Activated naive CD4-positive, alpha-beta T cell treated with anti-CD3 and anti-CD28 coated beads, Interleukin-2, amount 50 U/mL, for 16 hours (primary cell): ENCODE measurements around the gene KIF12.
"Not testable (repeated sequence)": the region's sequence is repeated elsewhere in the genome, so short reads cannot be mapped to it uniquely, and the experiment has no call there.

ENCODE experiments used
- DNase-seq: peaks from one replicate; pipeline ENCODE4 v3.0.0-alpha.2; 2020

Gene KIF12

DNA sequence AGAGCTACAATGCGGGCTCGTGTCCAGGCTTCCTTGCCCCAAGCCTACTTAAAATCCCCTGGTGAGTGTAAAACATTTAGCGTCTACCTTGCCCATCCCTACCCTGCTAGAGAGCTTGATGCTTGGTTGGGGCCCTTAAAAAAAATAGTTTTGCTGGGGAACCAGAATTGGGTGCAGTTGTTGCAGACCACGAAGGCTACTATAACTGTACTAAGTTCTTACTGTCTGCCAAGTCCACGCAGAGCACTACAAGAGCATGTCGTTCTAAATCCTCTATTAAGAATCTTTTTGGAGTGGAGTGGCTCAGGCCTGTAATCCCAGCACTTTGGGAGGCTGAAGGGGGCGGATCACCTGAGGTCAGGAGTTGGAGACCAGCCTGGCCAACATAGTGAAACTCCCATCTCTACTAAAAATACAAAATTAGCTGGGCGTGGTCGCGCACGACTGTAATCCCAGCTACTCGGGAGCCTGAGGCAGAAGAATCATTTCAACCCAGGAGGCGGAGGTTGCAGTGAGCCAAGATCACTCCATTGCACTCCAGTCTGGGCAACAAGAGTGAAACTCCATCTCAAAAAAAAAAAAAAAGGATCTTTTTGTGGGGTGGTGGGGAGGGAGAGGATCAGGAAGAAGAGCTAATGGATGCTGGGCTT, 16.2 kb downstream of the KIF12 start:
- not testable (repeated sequence) for DNase-seq

DNA sequence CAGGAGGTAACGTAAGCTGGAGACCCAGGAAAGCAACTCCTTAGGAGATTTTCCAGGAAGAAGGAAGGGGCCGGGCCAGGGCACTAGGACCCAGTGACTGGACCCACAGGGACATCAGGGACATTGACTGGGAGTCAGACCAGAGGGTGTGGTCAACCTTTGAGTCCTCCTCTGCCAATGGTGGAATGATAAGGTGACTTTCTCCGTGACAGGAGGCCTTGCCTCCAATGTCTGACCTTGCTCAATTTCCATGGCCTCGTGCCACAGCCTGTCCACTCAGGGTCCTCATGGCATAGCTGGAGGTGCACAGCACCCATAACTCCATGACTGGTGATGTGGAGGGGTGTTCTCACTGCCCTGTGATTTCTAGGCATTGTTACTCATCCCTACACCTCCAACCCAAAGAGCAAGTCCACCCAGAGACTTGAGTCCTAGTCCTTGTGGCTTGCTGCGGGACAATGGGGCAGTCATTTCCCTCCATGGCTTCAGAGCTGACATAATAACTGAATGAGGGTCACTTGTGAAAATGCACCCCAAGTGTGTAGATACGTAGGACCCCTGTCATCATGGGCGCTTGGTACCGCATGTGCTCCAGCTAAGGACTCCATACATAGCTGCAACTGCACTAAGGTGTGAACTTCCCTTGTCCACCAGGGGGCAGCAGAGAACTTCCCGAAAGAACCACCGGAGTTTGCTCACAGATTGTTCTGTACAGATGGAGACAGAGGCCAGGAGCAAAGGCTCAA, 16.9 kb downstream of the KIF12 start:
- DNase-seq: peak; percentile 78

DNA sequence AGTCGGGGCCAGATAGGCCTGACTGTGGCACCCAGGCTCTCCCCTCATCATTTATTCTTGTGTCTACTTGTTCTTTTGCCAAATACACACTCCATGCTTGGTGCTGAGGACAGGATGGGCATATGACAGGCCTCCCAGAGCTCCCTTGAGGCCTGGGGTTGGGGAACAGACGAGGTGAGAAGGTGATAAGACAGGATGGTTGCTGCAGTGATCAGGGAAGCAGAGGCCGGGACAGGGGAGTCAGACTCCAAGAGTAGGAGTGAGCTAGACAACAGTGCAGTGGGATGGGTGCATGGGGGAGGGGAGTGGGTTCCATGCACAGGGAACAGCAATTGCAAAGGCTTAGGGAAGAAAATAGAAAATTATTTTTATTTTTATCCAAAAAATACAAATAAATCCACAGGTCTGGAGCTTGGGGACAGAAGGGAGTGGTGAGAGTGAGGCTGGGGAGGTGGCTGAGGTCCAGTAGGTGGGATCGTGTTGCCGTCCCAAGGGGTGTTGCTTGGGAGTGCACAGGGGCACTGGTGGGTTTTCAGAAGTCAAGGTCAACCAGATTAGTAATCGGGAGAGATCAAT, 17.6 kb downstream of the KIF12 start:
- DNase-seq: no peak

DNA sequence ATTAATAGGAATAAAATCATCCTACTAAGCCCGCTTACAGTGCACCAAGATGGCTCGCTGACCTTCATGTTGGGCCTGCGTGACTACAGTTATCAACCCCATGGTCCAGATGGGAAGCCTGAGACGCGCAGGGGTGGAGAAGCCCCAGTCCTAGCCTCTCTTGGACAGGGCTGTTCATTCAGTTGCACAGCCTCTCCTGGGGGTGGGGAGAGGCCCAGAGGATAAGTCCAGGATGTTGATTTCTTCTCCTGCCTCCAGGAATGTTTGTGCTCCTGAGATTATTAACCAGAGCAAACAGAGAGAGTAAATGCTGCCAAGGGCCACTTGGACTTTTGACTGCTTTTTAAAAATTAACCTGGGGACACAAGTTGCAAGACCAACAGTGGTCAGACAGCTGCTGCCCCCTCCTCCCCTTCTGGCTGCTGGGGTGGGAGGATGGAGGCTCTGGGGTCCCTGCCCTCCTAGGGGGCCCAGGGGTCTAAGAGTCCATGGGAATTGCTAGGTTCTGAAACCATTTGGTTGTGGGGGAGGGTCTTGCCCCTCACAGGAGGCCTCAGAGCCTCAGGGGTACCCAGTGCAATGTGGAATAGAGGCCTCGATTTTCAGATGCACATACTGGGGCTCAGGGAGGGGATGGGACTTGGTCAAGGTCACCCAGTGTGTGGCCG, 18.2 kb downstream of the KIF12 start:
- no peak for DNase-seq

DNA sequence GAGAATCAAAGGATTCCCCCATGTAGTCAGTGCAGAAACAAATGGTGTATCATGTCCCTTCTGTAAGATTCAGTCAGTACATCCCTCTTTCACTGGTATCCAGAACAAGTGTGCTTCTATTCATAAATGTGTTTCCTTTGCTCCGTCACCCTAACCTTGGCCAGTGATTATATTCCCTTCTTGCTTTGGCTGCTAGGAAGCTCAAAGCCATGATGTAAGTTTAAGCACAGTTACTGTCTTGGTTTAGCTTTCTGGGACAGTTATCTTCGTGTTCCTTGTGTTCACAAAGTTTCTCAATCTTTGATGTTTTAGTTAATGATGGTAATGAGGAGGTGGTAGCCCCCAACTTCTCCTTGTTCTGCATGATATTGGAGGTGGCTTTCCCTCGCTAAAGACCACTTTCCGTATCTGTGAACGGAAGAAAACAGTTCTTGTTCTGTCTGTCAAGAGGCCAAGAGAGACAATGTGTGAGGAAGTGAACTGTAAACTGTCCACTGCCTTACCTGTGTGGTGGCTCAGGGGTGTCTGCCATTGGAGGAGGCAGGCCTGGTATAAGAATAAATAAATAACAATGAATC, 18.8 kb downstream of the KIF12 start:
- DNase-seq: no peak

DNA sequence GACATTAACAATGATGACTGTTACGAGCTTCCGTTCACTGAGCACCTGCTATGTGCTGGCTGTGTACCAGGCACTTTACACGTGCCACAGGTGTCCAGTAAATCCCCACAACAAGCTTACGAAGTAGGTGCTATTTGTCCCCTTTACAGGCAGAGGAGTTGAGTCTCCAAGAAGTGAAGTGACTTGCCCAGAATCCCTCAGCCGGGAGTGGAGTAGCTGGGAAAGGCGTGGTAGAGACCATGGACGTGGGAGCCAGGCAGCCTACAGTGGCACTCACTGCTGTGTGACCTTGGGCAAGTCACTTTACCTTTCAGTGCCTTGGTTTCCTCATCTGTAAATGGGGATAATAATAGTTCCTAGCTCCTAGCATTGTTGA, 20.3 kb downstream of the KIF12 start:
- DNase-seq: no peak

DNA sequence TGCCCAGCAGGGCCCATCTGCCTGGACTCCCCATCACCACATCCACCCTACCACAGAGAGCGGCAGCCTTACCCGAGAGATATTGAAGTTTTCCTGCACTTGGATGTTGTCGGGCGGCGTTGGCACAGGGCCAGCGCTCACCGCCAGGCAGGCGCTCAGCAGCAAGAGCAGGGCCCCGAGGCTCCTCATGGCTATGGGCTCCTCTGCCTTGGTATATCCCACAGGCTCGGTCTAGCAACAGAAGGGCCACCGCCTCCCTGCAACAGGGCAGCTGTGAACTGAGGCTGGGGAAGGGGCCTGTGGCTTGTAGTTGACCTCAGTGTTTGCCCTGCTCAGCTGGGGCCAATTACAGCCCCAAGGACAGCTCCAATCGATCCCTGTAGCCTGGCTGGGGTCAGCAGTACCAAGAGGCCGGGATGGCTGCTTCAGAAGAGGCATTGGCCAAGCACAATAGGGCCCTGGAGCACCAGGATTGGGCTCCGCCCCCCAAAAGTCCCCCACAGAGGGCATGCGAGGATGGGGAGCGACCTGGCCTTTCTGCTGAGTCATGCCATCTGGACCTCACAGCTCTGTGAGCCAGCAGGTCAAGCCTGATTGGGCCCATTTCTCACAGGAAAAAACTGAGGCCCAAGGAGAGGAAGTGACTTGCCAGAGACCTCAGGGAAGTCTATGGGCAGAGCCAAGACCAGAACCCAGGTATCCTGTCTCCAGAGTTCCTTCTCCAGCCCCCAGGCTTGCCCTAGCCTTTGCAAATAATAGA, 20.9 kb downstream of the KIF12 start, which contains the start of gene AMBP:
TSS of gene AMBP (minus strand) at position 280 of the 760 bp plus-strand sequence. CDS start at position 189, 91 bp downstream.
- DNase-seq: no peak

DNA sequence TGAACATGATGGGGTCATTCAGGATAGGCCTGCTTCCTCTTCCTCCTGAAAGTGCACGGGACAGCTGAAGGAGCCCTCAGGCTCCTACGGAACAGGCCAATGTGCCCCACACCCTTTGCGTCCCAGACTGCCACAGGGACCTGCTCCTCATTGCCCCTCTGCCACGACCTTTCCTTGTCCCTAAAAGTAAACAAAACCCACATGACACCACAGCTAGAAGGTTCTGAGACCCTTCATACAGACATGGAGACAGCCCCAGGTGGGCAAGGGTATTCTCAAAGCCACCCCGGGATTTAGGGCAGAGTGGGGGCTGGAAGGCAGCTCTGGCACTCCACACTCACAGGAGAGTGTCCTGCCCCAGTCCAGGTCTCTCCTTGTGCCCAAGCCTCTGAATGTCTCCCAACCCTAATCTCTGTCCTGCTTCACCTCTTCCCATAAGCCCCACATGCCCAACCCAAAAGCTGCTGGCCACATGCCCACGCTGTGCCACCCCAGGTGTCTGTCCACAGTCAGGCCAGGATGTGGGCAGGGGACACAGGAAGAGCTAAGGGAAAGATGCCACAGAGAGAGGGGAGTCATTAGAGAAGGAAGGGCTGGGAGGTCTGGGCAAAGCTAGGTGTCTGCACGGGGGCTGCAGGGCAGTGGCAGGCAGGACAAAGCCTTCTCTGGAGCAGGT, 21.8 kb downstream of the KIF12 start:
- DNase-seq: no peak

DNA sequence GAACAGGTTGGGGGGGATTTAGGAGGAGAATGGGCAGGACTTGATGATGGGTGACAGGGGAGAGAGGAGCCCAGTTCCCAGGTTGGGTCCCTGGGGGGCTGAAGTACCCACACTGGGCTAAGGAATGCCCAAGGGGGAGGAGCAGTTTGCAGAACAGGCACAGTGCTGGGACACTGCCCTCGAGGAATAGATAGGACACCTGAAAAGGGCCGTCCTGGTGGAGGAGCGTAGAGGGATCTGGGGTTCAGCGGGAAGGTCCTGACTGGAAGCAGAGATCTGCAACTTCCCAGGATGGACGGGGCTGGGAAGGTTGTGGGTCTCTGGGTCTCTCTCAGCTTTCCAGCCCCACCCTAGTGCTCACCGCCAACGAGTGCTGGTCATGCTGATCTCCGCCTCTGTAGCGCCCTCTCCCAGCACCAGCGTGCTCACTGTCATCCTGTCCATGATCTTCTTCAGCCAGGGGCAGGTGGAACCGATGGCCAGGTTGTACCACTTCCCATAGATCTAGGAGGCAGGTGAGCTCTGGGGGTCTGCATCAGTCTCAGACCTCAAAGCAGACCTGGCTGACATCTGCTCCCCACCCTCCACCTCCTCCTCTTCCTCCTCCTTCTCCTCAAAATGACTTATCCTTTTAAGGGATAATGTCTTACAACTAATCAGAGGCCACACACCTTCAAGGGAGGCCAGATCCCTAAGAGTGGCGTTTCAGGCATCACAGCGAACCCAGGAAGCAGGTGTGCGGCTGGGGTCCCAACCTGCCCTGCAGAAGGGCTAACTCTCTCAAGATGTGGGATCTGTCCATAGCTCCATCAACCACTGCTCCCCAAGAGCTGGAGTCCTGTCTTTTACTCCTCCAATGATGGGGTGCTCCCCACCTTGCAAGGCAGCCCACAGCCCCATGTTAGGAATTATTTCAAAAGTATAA, 22.6 kb downstream of the KIF12 start:
- DNase-seq: no peak

DNA sequence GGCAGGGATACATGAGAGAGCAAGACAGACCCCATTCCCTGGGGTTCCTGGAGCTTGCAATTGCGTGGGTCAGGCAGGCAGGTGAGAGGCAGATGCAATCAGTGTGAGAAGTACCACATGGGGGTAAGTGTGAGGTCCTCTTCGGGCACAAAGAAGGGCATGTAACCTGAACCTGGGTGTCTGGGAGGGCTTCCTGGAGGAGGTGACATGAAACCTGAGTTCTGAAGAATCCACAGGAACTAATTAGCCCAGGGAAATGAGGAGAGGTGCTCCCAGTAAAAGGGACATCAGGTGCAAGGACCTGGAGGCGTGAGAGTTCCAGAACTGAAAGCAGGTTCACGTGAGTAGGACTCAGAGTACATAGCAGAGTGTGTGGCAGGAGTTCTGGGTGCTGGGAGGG, 23.5 kb downstream of the KIF12 start:
- DNase-seq: no peak

DNA sequence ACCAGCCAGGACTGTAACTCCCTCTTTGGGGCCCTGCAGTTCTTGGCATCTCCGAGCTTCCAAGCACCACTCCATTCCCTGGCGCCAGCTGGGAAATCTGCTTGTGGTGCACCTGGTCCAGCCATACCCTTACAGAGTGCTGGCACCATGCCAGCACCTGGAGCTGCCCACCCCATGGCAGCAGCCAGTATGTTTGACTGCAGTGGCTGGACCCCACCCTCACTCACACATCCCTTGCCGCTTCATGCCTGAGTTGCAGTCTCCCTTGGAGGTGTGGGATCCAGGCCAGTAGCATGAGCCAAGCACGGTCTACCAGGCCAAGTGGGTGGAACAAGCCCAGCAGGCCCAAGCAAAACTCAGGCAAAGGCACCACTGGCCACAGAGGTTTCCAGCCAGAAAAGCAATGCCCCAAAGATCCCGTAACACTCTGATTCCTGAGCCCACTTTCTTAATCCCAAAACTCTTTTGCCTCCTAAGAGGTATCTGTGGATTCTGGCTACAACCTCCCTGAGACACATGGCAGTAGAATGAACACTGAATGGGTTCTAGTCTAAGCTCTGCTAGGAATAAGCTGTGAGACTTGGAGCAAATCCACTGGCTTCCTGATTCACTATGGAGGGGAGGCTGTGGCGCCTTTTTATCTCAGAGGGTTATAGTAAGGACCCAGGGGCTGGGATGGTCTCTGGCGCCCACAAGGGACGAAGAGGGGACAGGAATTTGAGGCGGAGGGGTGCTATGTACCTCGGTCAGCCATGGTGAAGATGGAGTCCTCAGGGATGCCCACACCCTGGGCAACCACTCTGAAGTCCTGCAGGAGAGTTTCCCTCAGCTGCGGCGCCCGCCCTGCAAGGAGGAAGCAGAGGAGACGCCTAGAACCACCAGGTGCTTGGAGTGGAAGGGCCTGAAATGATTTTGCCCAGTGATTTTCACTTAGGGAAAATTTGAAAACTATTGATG, 26.6 kb downstream of the KIF12 start:
- DNase-seq: no peak

DNA sequence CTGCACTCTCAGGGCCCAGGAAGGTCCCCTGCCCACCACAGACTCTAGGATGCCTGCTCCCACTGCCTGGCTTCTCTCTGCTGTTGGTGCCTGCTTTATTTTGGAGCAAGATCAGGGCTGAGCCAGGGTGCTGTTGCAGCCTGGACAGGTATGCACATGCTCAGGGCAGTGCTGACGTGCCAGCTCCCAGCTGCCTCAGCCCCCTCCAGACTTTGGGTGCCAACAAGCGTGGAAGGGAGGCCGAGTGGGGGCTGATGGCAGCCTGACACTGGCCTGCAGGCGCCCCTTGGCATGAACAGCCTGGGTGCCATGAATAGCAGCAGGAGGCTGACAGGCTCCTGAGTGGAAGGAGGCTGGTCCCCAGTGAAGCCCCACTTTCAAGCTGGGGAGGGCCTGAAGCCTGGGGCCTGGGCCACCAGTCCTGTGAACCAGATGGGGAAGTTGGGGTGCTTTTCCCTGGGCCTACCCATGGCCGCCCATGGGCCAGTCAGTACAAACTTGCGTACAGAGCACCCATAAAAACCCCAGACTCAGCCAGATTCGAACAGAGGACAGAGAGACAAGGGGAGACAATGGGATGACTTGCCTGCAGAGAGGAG, 27.8 kb downstream of the KIF12 start:
- no peak for DNase-seq

DNA sequence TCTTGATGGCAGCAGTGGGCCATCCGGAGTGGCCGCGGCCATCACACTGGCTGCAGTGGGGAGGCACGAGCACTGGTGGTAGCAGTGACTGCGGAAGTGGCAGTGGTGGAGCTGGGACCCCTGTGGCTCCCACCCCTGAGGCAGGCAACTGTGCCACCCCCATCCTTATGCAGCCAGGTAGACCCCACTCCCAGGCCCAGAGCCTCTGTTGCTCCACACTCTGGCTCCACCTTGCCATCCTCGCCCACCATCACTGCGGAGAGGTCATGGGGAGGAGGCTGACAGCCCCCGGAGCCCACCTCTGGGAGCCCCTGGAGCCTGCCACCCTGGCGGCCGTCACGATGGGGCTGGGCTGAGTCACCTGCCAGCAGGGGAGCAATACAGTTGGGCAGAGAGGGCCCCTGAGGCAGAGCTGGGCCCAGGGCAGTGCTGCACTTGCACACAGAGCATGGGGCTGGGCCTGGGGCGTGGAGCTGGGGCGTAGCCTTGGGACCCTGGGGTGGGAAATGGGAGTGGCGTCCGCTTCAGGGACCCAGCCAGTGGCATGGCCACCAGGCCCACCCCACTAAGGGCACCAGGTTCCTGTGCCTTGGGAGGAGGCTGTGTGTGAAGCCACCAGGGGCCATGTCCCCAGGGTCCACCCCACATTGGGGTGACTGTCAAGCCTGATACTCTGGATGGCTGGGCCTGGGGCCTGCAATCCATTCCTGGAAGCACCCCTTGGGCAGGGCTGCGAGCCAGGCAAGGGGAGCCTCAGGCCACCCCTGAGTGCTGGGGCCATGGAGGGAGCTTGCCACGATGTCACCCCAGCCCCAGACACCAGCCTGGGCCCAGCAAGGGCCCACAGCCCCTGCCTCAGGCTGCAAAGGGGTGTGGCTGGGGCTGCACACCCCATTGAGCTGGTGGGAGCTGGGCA, 28.6 kb downstream of the KIF12 start:
- DNase-seq: no peak

DNA sequence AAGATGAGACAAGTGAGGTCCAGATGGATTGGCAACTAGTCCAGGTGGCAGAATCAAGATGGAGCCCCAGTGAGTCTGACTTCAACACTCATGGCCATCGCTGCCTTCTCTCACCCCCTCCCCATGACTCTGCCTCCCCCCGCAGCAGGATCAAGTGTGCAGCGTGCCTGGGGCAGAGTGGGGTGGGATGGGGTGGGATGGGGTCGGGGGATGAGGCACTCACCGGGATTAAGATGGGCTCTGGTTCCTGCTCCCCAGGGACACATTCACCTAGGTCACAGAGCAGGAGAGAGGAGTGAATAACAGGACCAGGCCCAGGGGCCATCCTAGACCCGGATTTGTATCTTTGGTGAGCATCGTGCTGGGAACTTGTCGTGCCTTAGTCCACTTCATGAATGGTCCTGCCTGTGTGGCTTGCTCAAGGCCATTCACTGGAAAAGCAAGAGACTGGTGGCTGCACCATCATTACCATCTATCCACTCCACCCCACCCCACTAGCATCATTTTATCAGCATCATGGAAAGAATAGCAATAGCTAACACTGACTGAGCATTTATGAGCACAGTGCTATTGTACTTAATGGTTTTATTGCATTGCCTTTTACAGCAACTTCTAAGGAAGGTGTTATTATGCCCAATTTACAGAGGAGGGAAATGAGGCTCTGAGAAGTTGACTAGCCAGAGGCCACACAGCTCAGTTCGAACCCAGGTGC, 29.5 kb downstream of the KIF12 start:
- DNase-seq: no peak

DNA sequence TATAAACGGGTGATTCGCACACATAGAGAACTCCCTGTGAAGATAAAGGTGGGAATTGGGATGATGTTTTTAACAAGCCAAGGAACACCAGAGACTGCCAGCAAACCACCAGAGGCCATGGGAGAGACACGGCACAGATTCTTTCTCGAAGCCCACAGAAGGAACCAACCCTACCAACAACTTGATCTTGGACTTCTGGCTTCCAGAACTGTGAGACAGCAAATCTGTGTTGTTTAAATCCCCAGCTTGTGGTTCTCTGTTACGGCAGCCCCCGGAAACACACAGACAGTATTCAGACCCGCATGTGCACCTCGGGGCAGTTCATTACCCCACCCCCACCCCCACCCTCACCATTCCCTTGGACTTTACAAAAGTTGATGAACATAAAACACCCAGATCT, 33.8 kb downstream of the KIF12 start:
- no peak for DNase-seq

DNA sequence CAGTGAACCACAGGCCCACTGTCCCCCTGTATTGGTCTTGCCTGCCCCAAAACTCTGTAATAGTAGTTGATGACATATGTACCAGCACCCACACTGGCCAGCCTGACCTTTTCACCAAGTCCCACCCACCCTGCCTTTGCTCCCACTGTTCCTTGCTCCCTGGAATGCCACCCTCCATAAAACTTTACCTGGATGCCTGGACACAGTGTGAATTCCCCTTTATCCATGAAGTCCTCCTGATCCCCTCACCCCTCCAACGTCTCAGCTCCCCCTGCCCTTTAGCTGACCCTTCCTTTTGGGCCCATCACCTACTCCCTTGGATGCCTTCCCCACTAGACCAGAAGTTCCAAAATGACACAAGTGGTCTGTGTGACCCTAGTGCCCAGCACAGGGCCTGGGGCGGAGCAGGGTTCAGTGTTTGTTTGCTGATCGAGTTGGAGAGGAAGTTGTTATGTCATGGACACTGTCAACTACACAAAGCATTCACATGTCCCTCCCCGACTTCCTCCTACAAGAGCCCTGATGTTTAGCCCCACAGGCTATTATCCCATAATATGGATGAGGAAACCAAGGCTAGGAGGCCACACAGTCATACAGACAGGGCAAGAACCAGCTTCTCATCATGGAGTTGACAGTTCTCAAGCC, 37.1 kb downstream of the KIF12 start:
- DNase-seq: no peak

DNA sequence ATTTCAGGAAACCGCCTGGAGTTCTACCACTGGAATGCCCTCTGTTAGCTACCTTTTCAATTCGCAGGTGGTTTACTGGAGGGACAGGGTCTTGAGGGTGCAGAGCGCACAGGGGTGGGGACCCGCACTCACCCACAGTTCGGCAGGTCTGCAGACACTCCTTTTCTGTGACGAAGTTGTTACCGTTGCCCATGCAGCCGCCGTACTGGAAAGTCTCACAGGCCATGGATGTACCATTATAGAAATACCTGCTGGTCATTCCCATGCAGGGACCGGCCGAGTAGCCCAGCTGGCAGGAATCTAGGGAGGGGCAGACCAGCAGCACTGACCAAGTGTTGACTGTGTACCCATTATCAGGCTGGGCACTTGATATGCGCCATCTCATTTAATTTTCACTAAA, 37.8 kb downstream of the KIF12 start:
- no peak for DNase-seq
